GM19239 (cell line): Measurements from ENCODE around the gene PPARG.
"Not testable (repeated sequence)": the region's sequence is repeated elsewhere in the genome, so short reads cannot be mapped to it uniquely, and the experiment has no call there.

Experiments
- DNase-seq: peaks from one replicate; pipeline ENCODE4 v3.0.0; 2011; ENCODE audit warnings: low spot score; ENCODE audit not compliant: insufficient read length
- FAIRE-seq: peaks from 2 replicates; lab custom pipeline; 2011; peaks lifted over from hg19 to GRCh38; lab: Jason Lieb, UNC

PPARG gene

DNA sequence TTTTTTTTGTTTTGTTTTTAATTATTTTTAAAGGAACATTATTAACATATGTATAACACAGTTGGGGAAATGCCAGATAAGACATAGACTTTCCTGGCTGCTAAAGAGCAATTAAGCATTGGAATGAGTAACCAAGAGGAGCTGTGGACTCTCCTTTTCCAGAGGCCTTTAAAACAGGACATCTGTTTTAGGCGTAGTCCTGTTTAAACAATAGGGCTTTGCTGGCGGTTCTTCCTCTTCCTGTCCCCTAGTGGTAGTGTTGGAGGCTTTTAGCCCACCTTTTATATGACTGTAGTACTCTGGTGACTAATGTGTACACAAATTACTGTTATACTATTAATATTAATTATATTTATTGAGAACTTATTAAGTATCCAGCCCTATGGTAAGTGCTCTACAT is 81.9 kb downstream of the PPARG start:
- DNase-seq (no peak), FAIRE-seq (no peak)

DNA sequence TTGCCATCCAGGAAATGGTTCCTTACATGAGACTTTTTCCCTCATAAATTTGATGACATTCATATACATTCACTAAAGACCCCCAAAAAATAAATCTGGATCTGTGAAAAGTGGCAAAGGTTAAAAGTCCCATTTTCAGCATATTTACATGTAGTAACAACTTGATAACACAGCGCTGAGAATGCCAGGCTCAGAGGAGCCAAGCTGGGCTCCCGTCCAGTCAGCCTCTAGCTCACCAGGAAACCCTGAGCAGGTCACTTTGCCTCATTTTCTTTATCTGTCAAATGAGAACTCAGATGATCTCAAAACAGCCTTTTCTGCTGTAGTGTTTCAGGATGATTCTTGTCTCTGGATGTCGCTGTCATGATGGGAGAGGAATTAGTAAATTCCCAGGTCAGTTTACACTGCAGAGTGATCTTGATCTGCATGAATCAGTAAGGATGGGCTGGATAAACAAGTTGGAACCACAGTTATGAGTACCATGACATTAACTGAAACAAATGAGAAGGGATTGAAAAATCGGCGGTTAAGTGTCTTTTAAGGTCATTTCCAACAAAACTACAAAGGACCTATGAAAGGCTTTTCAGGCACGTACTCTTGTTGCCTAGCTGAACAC is 82.8 kb downstream of the PPARG start:
- DNase-seq (no peak), FAIRE-seq (no peak)

DNA sequence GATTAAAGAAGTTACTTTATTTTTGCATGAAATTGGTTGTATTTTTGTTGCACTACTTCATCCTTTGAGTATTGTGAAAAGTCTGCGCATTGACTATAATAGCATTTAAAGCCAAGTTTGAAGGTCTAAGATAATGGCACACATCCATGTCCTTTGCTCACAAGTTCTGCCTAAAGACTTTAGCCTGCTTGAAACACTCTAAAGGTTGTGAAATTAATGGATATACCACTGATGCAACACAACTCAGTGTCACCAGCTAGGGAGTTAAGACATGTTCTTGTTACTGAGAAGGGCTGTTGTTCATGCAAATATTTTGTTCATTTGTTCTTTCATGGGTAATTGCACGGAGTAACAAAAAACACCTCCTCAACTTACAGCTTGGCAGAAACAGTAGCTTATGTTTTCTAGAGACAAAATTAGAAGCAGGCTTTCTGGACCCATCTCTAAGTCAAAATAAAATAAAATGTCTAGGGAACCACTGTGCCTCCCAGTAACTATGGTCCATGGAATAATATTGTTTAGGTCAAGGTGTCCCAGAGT is 83.9 kb downstream of the PPARG start:
- no peak for FAIRE-seq

DNA sequence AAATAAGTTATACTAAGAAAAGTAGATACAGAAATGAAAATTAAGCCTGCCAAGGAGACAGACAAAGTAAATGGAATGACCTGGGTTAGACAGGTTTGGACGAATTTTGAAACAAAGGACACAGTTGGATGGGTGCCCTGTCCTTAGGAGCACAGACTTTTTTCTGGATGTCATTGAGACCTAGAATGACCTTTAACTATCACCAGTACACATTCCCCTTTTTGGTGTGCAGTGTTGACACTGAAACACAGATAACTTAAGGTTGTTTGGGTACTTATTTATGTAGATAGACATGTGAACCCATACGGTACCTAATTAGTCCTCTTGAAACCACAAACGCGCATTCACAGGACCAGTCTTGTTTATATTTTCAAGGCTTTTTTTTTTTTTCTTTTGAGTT is 86.7 kb downstream of the PPARG start:
- FAIRE-seq = no peak
- DNase-seq = no peak

More for the DNA sequence above, 83.9 kb downstream of the PPARG start:
- DNase-seq = no peak

DNA sequence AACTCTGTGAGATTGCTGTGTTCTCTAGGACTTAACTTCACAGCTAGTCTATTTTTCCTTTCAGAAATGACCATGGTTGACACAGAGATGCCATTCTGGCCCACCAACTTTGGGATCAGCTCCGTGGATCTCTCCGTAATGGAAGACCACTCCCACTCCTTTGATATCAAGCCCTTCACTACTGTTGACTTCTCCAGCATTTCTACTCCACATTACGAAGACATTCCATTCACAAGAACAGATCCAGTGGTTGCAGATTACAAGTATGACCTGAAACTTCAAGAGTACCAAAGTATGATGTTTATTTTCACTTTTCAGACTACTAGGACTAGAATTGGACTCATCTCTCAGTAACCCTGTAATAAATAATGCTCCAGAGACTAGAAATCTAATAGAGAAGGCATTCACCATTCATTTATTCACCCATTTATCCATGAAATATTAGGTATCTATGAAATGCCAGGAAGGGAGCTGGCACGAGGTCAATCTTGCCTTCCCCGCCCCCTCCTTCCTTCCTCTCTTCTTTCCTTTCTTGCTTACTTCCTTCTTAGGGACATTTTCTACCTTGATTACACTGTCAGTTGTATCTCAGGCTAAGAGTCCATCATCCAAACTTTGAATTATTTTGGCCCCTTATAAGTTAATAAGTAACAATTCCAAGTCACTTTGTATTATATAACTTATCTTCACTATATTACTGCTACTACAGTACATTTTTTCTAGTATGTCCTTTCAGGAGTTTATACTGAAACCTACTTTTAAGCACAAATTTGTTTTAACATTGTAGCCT is 91.0 kb downstream of the PPARG start:
- DNase-seq = no peak
- FAIRE-seq = no peak

DNA sequence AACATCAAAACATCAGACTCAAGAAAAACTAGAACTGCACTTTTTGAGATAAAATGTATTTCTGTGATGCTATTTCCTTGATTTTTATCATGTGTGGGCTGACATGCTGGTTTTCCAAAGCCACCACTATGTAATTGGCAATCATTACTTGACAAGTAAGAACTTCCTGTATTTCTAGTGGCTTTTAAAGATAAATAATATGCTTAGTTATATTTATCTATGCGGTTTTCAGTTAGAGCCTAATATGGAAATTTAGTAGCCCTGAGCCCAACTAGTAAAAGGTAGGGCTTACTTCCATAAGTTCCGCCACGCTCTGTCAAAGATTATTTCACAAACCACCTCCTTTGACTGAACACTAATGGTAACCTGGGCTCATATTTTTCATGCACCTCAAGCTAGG is 91.6 kb downstream of the PPARG start:
- DNase-seq (no peak), FAIRE-seq (peak; percentile 44)

DNA sequence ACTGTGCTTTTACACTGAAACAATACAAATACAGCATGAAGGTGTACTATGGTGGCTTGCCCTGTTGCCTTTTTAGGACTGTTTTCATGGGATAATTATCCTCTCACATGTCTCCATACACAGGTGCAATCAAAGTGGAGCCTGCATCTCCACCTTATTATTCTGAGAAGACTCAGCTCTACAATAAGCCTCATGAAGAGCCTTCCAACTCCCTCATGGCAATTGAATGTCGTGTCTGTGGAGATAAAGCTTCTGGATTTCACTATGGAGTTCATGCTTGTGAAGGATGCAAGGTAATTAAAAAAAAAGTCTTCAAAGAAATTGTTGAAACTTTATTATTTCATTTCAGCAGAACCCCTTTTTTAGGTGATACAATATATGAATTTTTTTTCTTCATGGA is 92.3 kb downstream of the PPARG start:
- FAIRE-seq (no peak), DNase-seq (no peak)

DNA sequence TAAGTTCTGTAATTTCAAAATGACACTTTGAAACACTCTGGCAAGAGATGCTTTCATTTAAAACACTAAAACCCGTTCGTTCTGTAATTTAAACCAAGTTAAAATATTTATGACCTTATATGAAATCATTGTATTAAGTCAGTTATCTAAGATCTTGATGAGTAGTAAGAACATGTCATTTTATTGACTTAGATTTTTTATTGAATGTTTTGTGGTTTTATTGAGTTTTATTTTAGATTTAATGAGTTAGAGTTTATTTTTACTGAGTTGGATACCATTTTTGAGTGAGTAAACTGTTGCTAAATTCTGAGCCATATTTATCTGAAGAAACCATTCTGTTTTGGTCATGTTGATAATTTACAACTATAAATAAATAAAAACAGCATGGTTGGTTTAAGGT is 94.3 kb downstream of the PPARG start:
- FAIRE-seq (no peak), DNase-seq (no peak)

DNA sequence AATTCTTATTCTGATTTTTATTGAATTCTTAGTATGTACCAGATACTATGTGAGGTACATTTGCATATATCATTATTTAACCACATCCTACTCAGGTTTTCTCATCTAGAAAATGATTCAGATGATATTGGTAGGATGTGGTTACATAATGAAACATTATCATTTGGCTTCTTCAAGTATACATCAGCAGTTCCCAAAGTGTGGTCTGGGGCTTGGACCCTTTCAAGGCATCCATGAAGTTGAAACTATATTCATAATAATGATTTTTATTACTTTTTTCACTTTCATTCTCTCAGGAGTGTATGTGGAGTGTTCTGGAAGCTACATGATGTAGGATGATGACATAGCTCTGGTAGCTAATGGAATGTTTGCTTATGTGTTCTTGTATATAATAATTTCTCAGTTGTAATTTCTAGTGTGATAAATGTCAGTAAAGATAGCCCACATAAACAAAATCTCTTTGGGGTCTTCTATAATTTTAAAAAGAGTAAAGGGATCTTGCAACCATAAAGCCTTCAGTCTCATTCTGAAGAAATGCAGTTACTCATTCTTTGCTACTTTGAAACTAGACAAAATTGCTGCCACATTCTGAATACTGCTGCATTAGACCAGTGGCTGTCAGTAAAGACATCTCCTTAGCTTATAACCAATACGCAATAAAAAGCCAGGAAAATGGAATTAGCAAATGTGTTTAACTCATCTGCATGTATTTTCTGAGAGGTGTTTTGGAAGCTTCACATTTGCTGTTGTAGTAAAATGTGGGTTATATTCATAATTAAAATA is 95.8 kb downstream of the PPARG start:
- DNase-seq = no peak
- FAIRE-seq = no peak

DNA sequence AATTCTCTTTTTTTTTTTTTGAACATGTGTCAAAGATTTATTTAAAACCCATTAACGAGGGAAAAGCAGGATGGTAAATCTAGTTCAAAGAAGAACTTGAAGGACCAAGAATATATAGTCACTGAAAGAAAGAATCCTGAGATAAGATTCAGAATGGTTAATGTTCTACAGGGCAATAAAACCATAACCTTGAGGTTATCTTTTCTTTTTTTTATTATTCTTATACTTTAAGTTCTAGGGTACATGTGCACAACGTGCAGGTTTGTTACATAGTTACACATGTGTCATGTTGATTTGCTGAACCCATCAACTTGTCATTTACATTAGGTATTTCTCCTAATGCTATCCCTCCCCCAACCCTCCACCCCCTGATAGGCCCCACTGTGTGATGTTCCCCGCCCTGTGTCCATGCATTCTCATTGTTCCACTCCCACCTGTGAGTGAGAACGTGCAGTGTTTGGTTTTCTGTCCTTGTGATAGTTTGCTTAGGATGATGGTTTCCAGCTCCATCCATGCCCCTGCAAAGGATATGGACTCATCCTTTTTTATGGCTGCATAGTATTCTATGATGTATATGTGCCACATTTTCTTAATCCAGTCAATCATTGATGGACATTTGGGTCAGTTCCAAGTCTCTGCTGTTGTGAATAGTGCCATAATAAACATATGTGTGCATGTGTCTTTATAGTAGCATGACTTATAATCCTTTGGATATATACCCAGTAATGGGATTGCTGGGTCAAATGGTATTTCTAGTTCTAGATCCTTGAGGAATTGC is 97.8 kb downstream of the PPARG start:
- not testable (repeated sequence) for FAIRE-seq, DNase-seq

DNA sequence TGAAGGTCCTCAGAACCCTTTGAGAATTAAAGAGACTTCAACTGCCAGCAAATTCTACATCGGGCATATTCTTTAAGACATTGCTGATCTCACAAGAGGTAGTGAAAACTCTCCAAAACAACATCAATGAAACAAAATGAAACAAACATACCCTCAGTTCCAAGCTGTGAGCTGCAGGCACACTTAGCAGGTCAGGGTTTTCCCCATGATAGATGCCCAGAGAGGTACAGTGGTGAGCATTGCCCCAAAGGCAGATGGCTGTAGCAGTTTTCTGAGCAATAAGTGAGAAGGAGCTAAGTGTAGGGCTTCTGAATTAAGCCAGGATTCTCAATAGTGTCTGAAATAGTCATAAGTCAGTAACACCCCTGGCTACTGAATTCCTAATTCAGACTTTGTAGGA is 99.3 kb downstream of the PPARG start:
- DNase-seq = no peak
- FAIRE-seq = no peak

DNA sequence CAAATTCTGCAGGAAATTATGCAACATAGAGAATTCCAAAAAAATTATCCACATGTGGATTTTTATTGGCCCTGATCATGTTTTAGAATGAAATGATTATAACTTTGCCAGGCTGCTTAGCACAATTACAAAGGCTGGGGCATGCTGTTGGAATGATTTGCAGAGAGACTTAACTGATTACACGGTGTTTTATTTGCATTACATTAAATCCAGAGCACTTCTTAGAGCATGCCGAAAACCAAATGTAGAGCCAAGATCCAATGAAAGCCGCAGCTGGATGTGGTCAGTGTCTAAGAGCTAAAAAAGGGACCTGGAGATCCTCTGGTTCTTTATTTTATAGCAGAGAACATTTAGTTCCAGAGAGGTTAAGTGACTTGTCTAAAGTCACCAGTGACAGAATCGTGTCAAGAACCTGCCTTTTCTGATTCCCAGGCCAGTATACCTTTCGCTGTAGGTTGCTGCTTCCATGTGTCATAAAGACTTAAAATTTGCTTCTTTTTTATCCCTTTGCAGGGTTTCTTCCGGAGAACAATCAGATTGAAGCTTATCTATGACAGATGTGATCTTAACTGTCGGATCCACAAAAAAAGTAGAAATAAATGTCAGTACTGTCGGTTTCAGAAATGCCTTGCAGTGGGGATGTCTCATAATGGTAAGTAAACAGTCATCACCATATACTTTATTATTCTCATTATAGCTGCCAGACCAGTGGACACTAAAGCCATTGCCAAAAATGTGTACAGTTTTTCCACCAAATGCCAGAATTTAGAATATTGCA is 103.4 kb downstream of the PPARG start:
- no peak for FAIRE-seq
- no peak for DNase-seq

DNA sequence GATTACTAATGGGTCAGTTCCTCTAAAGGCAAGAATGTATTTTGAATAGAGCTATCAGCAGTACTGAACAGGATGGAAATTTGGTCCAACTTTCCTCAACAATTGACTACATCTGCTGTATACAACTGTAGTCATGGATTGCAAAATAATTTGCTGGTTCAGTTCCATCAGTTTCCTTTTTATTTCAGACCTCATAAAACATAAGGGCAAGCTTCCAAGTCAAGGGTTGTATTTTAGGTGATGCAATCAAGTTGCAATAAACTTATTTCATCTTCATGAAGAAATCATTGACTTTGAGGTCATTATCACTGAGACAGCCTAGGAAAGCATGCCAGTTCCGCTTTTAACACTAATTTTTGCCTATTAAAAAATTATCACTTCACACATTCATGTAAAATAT is 105.0 kb downstream of the PPARG start:
- peak; percentile 62 for FAIRE-seq
- no peak for DNase-seq

DNA sequence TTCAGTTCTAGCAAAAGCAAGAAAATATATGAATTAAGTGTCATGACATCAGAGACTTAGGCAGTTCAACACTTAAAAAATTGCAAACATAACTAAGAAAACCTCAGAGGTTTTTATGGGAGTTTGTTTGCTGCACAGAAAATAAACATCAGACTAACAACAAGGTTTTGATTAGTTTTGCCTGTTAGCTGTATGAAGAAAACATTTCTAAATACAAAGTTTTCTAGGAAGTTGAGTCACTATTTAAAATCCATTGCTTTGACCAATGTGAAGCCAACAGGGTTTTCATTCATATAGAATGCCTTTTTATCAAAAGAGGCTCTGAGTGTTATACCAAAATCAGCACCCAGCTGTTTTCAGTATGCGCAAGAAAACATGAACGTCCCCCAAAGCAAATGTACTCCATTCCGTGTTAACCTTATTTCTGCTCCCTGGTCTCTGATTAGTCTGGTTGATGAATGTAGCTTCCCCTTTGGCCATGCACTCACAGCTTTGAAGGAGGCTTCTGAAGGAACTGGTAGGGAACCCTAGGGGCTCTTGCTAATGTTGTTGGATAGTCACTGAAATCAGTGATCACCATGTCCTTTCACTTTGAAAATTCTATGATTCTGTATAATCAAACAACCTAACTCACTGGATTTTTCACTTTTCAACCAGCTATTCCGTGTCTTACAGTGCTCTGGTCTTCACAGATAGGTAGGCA is 105.8 kb downstream of the PPARG start:
- FAIRE-seq (peak; percentile 64), DNase-seq (no peak)

DNA sequence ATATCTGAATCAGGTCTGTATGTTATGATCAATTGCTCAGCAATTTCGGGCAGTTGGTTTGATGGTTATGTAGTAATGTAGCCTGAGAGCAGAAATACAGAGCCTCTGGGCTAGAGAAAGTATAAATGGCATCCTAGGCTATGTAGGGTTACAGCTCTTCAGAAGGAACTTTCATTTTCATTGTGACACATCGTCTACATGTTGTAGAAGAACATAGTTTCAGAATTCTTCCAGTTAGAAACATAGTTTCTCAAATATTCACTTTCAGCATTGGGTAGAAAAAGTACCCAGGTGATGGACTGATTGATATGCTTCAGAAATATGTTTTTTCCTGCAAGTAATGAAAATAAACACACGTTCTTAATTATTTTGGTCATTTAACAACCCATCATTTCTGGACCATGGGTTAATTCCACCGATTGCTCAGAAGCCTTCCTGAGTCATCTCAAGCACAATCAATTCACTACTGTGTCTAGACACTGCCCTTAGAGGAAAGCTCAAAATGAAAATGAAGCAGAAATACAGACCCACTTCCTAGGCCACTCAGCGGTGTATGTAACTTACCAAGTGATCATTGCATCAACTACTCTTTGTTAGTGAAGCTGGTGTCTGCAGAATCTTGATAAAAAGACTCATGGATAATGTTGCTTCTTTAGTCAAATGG is 106.6 kb downstream of the PPARG start:
- peak; percentile 91 for FAIRE-seq
- DNase-seq = peak; percentile 36

DNA sequence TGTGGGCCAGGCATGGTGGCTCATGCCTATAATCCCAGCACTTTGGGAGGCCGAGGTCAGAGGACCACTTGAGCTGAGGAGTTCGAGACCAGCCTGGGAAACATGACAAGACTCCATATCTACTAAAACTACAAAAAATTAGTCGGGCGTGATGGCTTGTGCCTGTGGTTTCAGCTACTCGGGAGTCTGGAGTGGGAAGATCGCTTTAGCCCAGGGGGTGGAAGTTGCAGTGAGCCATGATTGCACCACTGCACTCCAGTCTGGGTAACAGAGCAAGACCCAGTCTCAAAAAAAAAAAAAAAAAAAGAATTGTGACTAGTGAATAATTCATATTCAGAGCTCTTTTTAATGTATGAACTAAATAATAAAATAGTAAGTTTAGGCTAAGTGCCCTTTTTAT is 107.6 kb downstream of the PPARG start:
- no peak for DNase-seq
- no peak for FAIRE-seq

DNA sequence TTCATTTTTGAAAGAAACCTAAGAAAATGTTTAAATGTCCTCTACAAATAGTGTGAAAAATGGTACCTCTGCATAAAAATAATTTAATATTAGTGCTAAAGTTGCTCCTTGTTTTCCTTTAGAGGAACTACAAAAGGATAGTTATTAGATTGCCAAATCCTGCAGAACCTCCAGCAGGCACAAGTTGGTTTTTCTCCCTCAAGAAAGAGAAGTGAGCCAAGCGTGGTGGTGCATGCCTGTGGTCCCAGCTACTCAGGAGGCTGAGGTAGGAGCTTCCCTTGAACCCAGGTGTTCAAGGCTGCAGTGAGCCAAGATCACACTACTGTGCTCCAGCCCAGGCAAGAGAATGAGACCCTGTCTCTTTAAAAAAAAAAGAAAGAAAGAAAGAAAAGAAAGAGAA is 110.4 kb downstream of the PPARG start:
- no peak for DNase-seq
- FAIRE-seq = no peak

DNA sequence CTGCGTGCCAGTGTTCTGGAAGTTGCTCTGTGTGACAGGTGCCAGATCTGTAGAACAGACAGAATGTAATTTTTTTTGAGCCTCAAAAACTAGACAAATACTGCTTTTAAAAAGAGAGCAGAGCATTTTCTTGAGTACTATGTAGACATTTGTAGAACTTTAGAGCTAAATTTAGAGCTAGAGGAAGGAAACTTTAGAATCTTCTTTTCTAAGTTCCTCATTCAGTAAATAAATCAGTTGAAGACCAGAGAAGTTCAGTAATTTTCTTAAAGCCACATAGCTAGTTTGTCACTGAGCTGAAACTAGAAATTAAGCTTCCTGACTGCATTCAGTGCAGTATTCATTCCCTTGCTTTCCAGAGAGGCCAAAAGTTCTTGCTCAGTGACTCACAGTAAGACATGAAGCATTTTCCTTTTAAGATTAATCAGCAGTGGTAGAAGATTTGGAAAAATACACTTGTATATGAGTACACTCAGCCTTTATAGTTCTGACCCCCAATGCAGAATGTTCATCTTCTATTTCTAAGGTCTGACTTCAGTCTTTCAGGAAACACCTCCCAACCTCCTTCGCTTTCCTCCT is 111.8 kb downstream of the PPARG start:
- FAIRE-seq (no peak), DNase-seq (no peak)
